ENCODE measurements around the gene GRK6. TPM values are rescaled to one million over a fixed set of nuclear protein-coding genes. Genes with fewer than 3 reads are reported as not detected.

Gene GRK6
- total RNA-seq, 2 experiments from 2014 or later: 186 to 192 TPM

- H3K36me3 Mint-ChIP-seq (ENCODE audit: low read depth): peaks cover 5% of the 10 kb centered on the region
- intact Hi-C loops (cut with DNase I, micrococcal nuclease): no loop called here
- H3K27ac Mint-ChIP-seq: no peak overlapping the region
- Histone ChIP-seq H3K27me3 (ENCODE audit: control insufficient read depth in 1 of 2, insufficient read depth in 2 of 2, low read length in 2 of 2) (no peaks in the 10 kb centered on the region), H3K27ac (ENCODE audit: low read depth in 1 of 2, low read length in 2 of 2) (no peak overlapping the region), H3K36me3 (ENCODE audit: insufficient read depth, low read length) (peaks cover 8% of the 10 kb centered on the region), H3K4me3 (ENCODE audit: low read length) (no peak overlapping the region), H3K4me1 (ENCODE audit: insufficient read depth, low read length) (peaks cover 2% of the 10 kb centered on the region), H3K9me3 (ENCODE audit: control insufficient read depth in 1 of 2, insufficient read depth in 1 of 2, low read length in 2 of 2) (no peaks in the 10 kb centered on the region)
- POLR2A ChIA-PET: interaction anchor here (1.1 kb wide), 1 partner anchor 115 kb away, joined by 3 read pairs; no protein-coding TSS in a partner anchor
- TF ChIP-seq CTCF (IDR thresholded peaks at IDR 0.05): no peak
- no peaks in the 10 kb centered on the region for H3K27me3 Mint-ChIP-seq
- H3K4me3 Mint-ChIP-seq: no peak overlapping the region
- DNase-seq: no peak
- CTCF ChIA-PET: interaction anchor here (1.0 kb wide), 1 partner anchor 99 kb away, joined by 3 read pairs; no protein-coding TSS in a partner anchor
- ATAC-seq (ENCODE audit: poor library complexity): no peak
- no peaks in the 10 kb centered on the region for H3K9me3 Mint-ChIP-seq
- no peaks in the 10 kb centered on the region for H3K4me1 Mint-ChIP-seq (ENCODE audit: low read depth)
Observed at GRCh38 chr5:177489119-177489716, 62.7 kb downstream of the GRK6 start.

GRCh38 chr5:177490311-177490991 lies 64.0 kb downstream of the GRK6 start:
- H3K27me3 ChIP-seq (ENCODE audit: control insufficient read depth in 1 of 2, insufficient read depth in 2 of 2, low read length in 2 of 2): no peaks in the 10 kb centered on the region
- no peak overlapping the region for H3K27ac Mint-ChIP-seq
- no peaks in the 10 kb centered on the region for H3K9me3 ChIP-seq (ENCODE audit: control insufficient read depth in 1 of 2, insufficient read depth in 1 of 2, low read length in 2 of 2)
- TF ChIP-seq CTCF (IDR thresholded peaks at IDR 0.05): no peak
- peaks cover 14% of the 10 kb centered on the region for H3K4me1 ChIP-seq (ENCODE audit: insufficient read depth, low read length)
- peaks cover 8% of the 10 kb centered on the region for H3K36me3 ChIP-seq (ENCODE audit: insufficient read depth, low read length)
- ChIA-PET CTCF (no interaction called here), POLR2A (interaction anchor here (1.1 kb wide), 1 partner anchor 117 kb away, joined by 3 read pairs; no protein-coding TSS in a partner anchor)
- H3K4me3 ChIP-seq (ENCODE audit: low read length): no peak overlapping the region
- H3K9me3 Mint-ChIP-seq: no peaks in the 10 kb centered on the region
- no peaks in the 10 kb centered on the region for H3K27me3 Mint-ChIP-seq
- intact Hi-C loops (cut with DNase I, micrococcal nuclease): no loop called here
- DNase-seq (no peak), ATAC-seq (ENCODE audit: poor library complexity) (no peak)
- H3K4me3 Mint-ChIP-seq: no peak overlapping the region
- no peak overlapping the region for H3K27ac ChIP-seq (ENCODE audit: low read depth in 1 of 2, low read length in 2 of 2)
- H3K36me3 Mint-ChIP-seq (ENCODE audit: low read depth): peaks cover 5% of the 10 kb centered on the region
- no peaks in the 10 kb centered on the region for H3K4me1 Mint-ChIP-seq (ENCODE audit: low read depth)

GRCh38 chr5:177490992-177491391 lies 64.5 kb downstream of the GRK6 start:
- H3K27ac ChIP-seq (ENCODE audit: low read depth in 1 of 2, low read length in 2 of 2): no peak overlapping the region
- H3K9me3 Mint-ChIP-seq: no peaks in the 10 kb centered on the region
- no peaks in the 10 kb centered on the region for H3K9me3 ChIP-seq (ENCODE audit: control insufficient read depth in 1 of 2, insufficient read depth in 1 of 2, low read length in 2 of 2)
- peaks cover 2% of the 10 kb centered on the region for H3K4me1 Mint-ChIP-seq (ENCODE audit: low read depth)
- DNase-seq (no peak), ATAC-seq (ENCODE audit: poor library complexity) (no peak)
- H3K4me1 ChIP-seq (ENCODE audit: insufficient read depth, low read length): peaks cover 18% of the 10 kb centered on the region
- TF ChIP-seq CTCF (IDR thresholded peaks at IDR 0.05): no peak
- peaks cover 5% of the 10 kb centered on the region for H3K36me3 Mint-ChIP-seq (ENCODE audit: low read depth)
- no peaks in the 10 kb centered on the region for H3K27me3 ChIP-seq (ENCODE audit: control insufficient read depth in 1 of 2, insufficient read depth in 2 of 2, low read length in 2 of 2)
- H3K36me3 ChIP-seq (ENCODE audit: insufficient read depth, low read length): peaks cover 8% of the 10 kb centered on the region
- intact Hi-C loops (cut with DNase I, micrococcal nuclease): no loop called here
- no peak overlapping the region for H3K27ac Mint-ChIP-seq
- POLR2A ChIA-PET: no interaction called here
- CTCF ChIA-PET: no interaction called here
- no peak overlapping the region for H3K4me3 Mint-ChIP-seq
- H3K4me3 ChIP-seq (ENCODE audit: low read length): no peak overlapping the region
- H3K27me3 Mint-ChIP-seq: no peaks in the 10 kb centered on the region

All from CD4-positive, alpha-beta T cell (primary cell).